Activated naive CD4-positive, alpha-beta T cell treated with anti-CD3 and anti-CD28 coated beads for 36 hours (primary cell): Measurements from ENCODE around the gene RPL38. TPM values are rescaled to one million over a fixed set of nuclear protein-coding genes. Genes with fewer than 3 reads are reported as not detected.

ENCODE experiments used
- CTCF ChIA-PET: fragments of 350-600 bp; sonication (Branson Sonifier 250); formaldehyde crosslinking; loops from one replicate; lab custom pipeline; 2021; ENCODE audit warnings: antibody characterized with exemption; lab: Charles Lee
- DNase-seq: peaks from one replicate; pipeline ENCODE4 v3.0.0-alpha.2; 2020
- H3K27ac Mint-ChIP-seq: one replicate; pipeline ENCODE4 v1.8.0; 2021; ENCODE audit warnings: mild to moderate bottlenecking, mixed read lengths
- H3K27me3 Mint-ChIP-seq: one replicate; pipeline ENCODE4 v1.8.0; 2021; ENCODE audit warnings: low read depth, mixed read lengths
- H3K36me3 Mint-ChIP-seq: one replicate; pipeline ENCODE4 v1.8.0; 2021; ENCODE audit warnings: low read depth, mixed read lengths
- H3K4me1 Mint-ChIP-seq: one replicate; pipeline ENCODE4 v1.8.0; 2021; ENCODE audit warnings: low read depth, mixed read lengths
- H3K4me3 Mint-ChIP-seq: one replicate; pipeline ENCODE4 v1.8.0; 2021; ENCODE audit warnings: mild to moderate bottlenecking, moderate library complexity, mixed read lengths
- H3K9me3 Mint-ChIP-seq: one replicate; pipeline ENCODE4 v1.8.0; 2021; ENCODE audit warnings: mixed read lengths
- intact Hi-C: fragments of 100-400 bp; cut with micrococcal nuclease; formaldehyde crosslinking; loops from one replicate; pipeline ENCODE4 v1.15.1; 2023
- total RNA-seq, 2 experiments: library from RNA; stranded (reverse); gene quantifications; one replicate each; pipeline ENCODE4 v1.2.3, GENCODE V29; 2021

The RPL38 gene
- total RNA-seq, 2 experiments from 2014 or later = 1,784 to 1,916 TPM

GRCh38 chr17:74212913-74213791 lies 9.7 kb downstream of the RPL38 start, which contains the start of gene TTYH2:
Gene TTYH2, plus strand, starts transcription at chr17:74213571. Its CDS starts 17 bp downstream, at chr17:74213588.
- Mint-ChIP-seq H3K4me1 (peaks cover 62% of the 10 kb centered on the region), H3K36me3 (peaks cover 21% of the 10 kb centered on the region), H3K4me3 (peak within 1 kb of the TSS; percentile 74), H3K27ac (peak within 1 kb of the TSS; percentile 24), H3K9me3 (no peaks in the 10 kb centered on the region), H3K27me3 (no peaks in the 10 kb centered on the region)
- peak; percentile 78 for DNase-seq
- CTCF ChIA-PET = interaction anchor here (1.0 to 1.4 kb wide), 5 partner anchors 11 to 85 kb away, joined by 3 to 12 read pairs (median 3); partner anchors contain the start of gene RPL38
- intact Hi-C loops = loop anchor here (1.0 to 5.0 kb wide), 3 partner anchors 10 to 244 kb away; partner anchors contain the start of gene RPL38

DNA sequence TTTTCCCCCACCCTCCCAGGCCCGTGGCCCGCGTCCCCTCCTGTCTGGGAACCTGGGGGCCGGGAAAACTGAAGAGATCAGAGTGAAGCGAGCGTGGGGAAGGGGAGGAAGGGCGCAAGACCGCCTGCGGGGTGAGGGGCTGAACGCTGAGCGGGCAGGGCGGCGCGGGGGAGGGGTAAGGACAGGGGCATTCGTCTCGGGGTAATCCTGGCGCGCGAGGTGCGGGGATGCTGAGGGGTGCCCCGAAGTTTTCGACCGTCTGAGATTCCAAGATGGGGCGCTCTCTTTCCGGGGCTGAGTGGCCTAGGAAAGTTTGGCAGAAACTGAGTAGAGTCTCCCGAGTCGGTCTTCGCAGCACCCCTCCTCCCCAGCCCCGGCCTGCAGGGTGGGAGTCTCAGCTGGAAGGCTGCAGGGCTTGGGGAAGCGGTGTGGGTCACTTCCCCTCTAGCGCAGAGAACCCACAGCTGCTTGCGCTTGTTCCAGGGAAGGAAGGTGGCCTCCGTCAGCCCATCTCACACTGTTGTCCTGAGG lies 10.4 kb downstream of the RPL38 start:
- Mint-ChIP-seq H3K36me3 (peaks cover 14% of the 10 kb centered on the region), H3K4me3 (peak overlapping the region; percentile 74), H3K9me3 (no peaks in the 10 kb centered on the region), H3K4me1 (peaks cover 56% of the 10 kb centered on the region), H3K27ac (no peak overlapping the region), H3K27me3 (no peaks in the 10 kb centered on the region)
- CTCF ChIA-PET = interaction anchor here (1.2 to 1.4 kb wide), 3 partner anchors 11 to 85 kb away, joined by 3 to 12 read pairs (median 5); partner anchors contain the start of gene RPL38
- intact Hi-C loops = loop anchor here (1.0 to 5.0 kb wide), 3 partner anchors 11 to 243 kb away; partner anchors contain the start of gene RPL38
- no peak for DNase-seq

- no peak for DNase-seq
- intact Hi-C loops = loop anchor here (5.0 kb wide), 1 partner anchor 243 kb away; no protein-coding TSS in a partner anchor
- CTCF ChIA-PET = no interaction called here
- Mint-ChIP-seq H3K4me3 (peak overlapping the region; percentile 74), H3K27me3 (no peaks in the 10 kb centered on the region), H3K36me3 (peaks cover 7% of the 10 kb centered on the region), H3K9me3 (no peaks in the 10 kb centered on the region), H3K4me1 (peaks cover 49% of the 10 kb centered on the region), H3K27ac (no peak overlapping the region)
Observed at GRCh38 chr17:74214484-74215341, 11.2 kb downstream of the RPL38 start.

GRCh38 chr17:74215342-74215727 lies 11.9 kb downstream of the RPL38 start:
- peaks cover 44% of the 10 kb centered on the region for H3K4me1 Mint-ChIP-seq
- H3K9me3 Mint-ChIP-seq = no peaks in the 10 kb centered on the region
- intact Hi-C loops = no loop called here
- DNase-seq = no peak
- peaks cover 3% of the 10 kb centered on the region for H3K36me3 Mint-ChIP-seq
- H3K27me3 Mint-ChIP-seq = no peaks in the 10 kb centered on the region
- H3K27ac Mint-ChIP-seq = no peak overlapping the region
- CTCF ChIA-PET = no interaction called here
- no peak overlapping the region for H3K4me3 Mint-ChIP-seq

DNA sequence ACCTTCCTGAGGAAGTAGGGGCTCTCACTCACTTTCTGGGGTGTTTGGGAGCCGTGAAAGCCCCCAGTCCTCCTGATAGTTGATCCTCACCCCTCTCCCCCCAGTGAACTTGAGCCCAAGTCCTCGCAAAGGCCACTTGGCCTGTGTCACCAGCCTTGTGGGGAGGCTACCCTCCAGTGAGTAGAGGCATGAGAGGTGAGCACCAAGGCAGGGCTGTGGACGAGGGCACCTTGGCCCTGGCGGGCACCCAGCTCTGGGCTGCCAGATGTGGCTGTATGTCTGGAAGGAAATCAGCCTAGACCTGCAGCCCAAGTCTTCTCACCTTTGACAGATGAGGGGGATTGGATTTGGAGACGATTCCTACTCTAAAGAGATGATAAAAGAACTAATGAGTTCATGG lies 13.0 kb downstream of the RPL38 start:
- H3K27ac Mint-ChIP-seq = no peak overlapping the region
- intact Hi-C loops = no loop called here
- DNase-seq = no peak
- H3K27me3 Mint-ChIP-seq = no peaks in the 10 kb centered on the region
- H3K4me3 Mint-ChIP-seq = no peak overlapping the region
- H3K36me3 Mint-ChIP-seq = no peaks in the 10 kb centered on the region
- CTCF ChIA-PET = interaction anchor here (0.5 to 1.0 kb wide), 2 partner anchors 16 to 187 kb away, joined by 3 read pairs; no protein-coding TSS in a partner anchor
- H3K9me3 Mint-ChIP-seq = no peaks in the 10 kb centered on the region
- peaks cover 35% of the 10 kb centered on the region for H3K4me1 Mint-ChIP-seq

GRCh38 chr17:74217037-74217730 lies 13.7 kb downstream of the RPL38 start:
- H3K27ac Mint-ChIP-seq = no peak overlapping the region
- H3K27me3 Mint-ChIP-seq = no peaks in the 10 kb centered on the region
- H3K4me3 Mint-ChIP-seq = no peak overlapping the region
- peaks cover 30% of the 10 kb centered on the region for H3K4me1 Mint-ChIP-seq
- no peaks in the 10 kb centered on the region for H3K36me3 Mint-ChIP-seq
- no peaks in the 10 kb centered on the region for H3K9me3 Mint-ChIP-seq
- no peak for DNase-seq
- intact Hi-C loops = no loop called here
- CTCF ChIA-PET = interaction anchor here (0.5 kb wide), 1 partner anchor 186 kb away, joined by 3 read pairs; no protein-coding TSS in a partner anchor

- no peak for DNase-seq
- H3K4me3 Mint-ChIP-seq = no peak overlapping the region
- H3K4me1 Mint-ChIP-seq = peaks cover 23% of the 10 kb centered on the region
- no peaks in the 10 kb centered on the region for H3K27me3 Mint-ChIP-seq
- CTCF ChIA-PET = no interaction called here
- no peaks in the 10 kb centered on the region for H3K9me3 Mint-ChIP-seq
- H3K27ac Mint-ChIP-seq = no peak overlapping the region
- H3K36me3 Mint-ChIP-seq = no peaks in the 10 kb centered on the region
- intact Hi-C loops = no loop called here
Observed at GRCh38 chr17:74217888-74218287, 14.4 kb downstream of the RPL38 start.

GRCh38 chr17:74218436-74218835 lies 15.0 kb downstream of the RPL38 start:
- H3K27me3 Mint-ChIP-seq = no peaks in the 10 kb centered on the region
- no peak overlapping the region for H3K4me3 Mint-ChIP-seq
- intact Hi-C loops = no loop called here
- no peak overlapping the region for H3K27ac Mint-ChIP-seq
- no peaks in the 10 kb centered on the region for H3K36me3 Mint-ChIP-seq
- no peaks in the 10 kb centered on the region for H3K9me3 Mint-ChIP-seq
- CTCF ChIA-PET = interaction anchor here (0.6 kb wide), 1 partner anchor 166 kb away, joined by 3 read pairs; no protein-coding TSS in a partner anchor
- DNase-seq = no peak
- peaks cover 19% of the 10 kb centered on the region for H3K4me1 Mint-ChIP-seq

DNA sequence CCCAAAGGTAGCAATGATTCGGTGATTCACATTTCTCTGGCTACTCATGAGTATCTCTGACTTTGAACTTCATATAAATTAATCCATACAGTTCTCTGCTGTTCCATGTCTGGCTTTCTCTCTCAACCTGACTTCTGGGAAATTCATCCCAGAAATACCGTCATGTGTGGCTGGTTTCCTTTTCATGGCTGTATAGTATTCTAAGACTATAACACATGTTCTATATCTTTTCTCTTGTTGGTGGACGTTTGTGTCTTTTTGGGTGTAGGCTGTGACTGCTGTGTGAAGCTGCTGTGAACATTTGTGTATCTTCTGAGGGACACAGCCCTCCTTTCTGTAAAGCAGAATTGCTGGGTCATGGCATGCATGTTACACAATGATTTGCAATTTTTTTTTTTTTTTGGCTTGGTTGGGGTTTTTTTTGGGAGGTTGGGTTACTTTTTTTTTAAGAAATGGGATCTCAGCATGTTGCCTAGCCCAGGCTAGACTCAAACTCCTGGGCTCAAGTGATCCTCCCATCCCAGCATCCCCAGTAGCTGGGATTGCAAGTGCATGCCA lies 16.2 kb downstream of the RPL38 start:
- H3K4me3 Mint-ChIP-seq = no peak overlapping the region
- DNase-seq = no peak
- intact Hi-C loops = no loop called here
- H3K27me3 Mint-ChIP-seq = no peaks in the 10 kb centered on the region
- no peaks in the 10 kb centered on the region for H3K36me3 Mint-ChIP-seq
- CTCF ChIA-PET = no interaction called here
- H3K4me1 Mint-ChIP-seq = peaks cover 7% of the 10 kb centered on the region
- H3K27ac Mint-ChIP-seq = no peak overlapping the region
- H3K9me3 Mint-ChIP-seq = no peaks in the 10 kb centered on the region

GRCh38 chr17:74220219-74220618 lies 16.7 kb downstream of the RPL38 start:
- Mint-ChIP-seq H3K36me3 (no peaks in the 10 kb centered on the region), H3K27ac (no peak overlapping the region), H3K9me3 (no peaks in the 10 kb centered on the region), H3K4me3 (no peak overlapping the region), H3K4me1 (peaks cover 3% of the 10 kb centered on the region), H3K27me3 (no peaks in the 10 kb centered on the region)
- no peak for DNase-seq
- intact Hi-C loops = no loop called here
- CTCF ChIA-PET = no interaction called here
